DOHH2 (cell line): Measurements from ENCODE around the gene PDGFC.

Source experiments
- EZH2phosphoT487 ChIP-seq: fragments of 200-600 bp; sonication (generic); IDR thresholded peaks from 2 replicates; pipeline ENCODE4 v1.6.1; 2017; ENCODE audit warnings: borderline replicate concordance, mild to moderate bottlenecking, antibody characterized with exemption, low read length, moderate library complexity, mixed read lengths
- TF ChIP-seq, protein P1 (sequence below): fragments of 200-600 bp; sonication (generic); IDR thresholded peaks from one replicate; pipeline ENCODE4 v1.5.1; 2014; ENCODE audit warnings: antibody characterized with exemption, mild to moderate bottlenecking, low read depth, low read length; ENCODE audit not compliant: poor library complexity, severe bottlenecking

DNA sequence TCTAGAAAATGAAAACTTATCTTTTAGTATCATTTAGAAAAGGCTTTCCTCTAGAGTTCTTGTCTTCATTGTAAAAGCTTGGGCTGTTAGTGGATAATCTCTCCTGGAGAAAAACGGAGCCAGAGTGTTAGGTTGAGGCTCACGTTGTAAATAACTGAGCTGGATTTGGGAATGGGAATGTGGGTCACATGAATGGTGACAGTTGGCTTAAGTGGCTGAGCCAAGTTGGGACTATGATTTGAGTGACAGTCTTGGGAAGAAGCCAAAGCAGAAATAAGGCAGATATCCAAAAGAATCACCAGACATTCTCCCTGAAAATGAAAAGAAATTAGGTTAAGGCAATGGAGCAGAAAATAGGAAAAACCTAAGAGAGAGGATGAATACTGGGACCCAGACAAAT, 33.6 kb upstream of the PDGFC start:
- TF ChIP-seq, protein P1, sequence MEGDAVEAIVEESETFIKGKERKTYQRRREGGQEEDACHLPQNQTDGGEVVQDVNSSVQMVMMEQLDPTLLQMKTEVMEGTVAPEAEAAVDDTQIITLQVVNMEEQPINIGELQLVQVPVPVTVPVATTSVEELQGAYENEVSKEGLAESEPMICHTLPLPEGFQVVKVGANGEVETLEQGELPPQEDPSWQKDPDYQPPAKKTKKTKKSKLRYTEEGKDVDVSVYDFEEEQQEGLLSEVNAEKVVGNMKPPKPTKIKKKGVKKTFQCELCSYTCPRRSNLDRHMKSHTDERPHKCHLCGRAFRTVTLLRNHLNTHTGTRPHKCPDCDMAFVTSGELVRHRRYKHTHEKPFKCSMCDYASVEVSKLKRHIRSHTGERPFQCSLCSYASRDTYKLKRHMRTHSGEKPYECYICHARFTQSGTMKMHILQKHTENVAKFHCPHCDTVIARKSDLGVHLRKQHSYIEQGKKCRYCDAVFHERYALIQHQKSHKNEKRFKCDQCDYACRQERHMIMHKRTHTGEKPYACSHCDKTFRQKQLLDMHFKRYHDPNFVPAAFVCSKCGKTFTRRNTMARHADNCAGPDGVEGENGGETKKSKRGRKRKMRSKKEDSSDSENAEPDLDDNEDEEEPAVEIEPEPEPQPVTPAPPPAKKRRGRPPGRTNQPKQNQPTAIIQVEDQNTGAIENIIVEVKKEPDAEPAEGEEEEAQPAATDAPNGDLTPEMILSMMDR, result no peak
- no peak for TF ChIP-seq EZH2phosphoT487
